Uterus (tissue), 4 donors: ENCODE measurements around the gene TBX2. TPM values are rescaled to one million over a fixed set of nuclear protein-coding genes. Genes with fewer than 3 reads are reported as not detected.
"Not testable (repeated sequence)": the region's sequence is repeated elsewhere in the genome, so short reads cannot be mapped to it uniquely, and the experiment has no call there.

Experiments used
- DNase-seq, 2 donors: peaks; one replicate each; pipeline ENCODE4 v3.0.0-alpha.2; 2019 to 2020
- H3K27ac ChIP-seq, 2 donors: fragments of 200-600 bp; sonication (generic); 1 replicate in 1 of 2; 2 replicates in 1 of 2; pipeline ENCODE4 v1.5.1; 2016 to 2018
- H3K27me3 ChIP-seq, 2 donors: fragments of 200-600 bp; sonication (generic); one replicate each; pipeline ENCODE4 v1.5.1; 2018 to 2019; ENCODE audit warnings: control low read depth in 1 of 2
- H3K36me3 ChIP-seq, 2 donors: fragments of 200-600 bp; sonication (generic); one replicate each; pipeline ENCODE4 v1.5.1; 2019; ENCODE audit warnings: control low read depth in 1 of 2
- H3K4me1 ChIP-seq, 2 donors: fragments of 200-600 bp; sonication (generic); one replicate each; pipeline ENCODE4 v1.5.1; 2018 to 2019; ENCODE audit warnings: control low read depth in 1 of 2
- H3K4me3 ChIP-seq, 2 donors: fragments of 200-600 bp; sonication (generic); 1 replicate in 1 of 2; 2 replicates in 1 of 2; pipeline ENCODE4 v1.5.1; 2018 to 2019; ENCODE audit warnings: mild to moderate bottlenecking in 1 of 2
- H3K9me3 ChIP-seq, 2 donors: fragments of 200-600 bp; sonication (generic); one replicate each; pipeline ENCODE4 v1.5.1; 2019; ENCODE audit warnings: control low read depth in 1 of 2
- CTCF ChIP-seq, 4 experiments: fragments of 200-600 bp in 2 of 4; fragments of 450-650 bp in 2 of 4; sonication (generic) in 2 of 4; IDR thresholded peaks; one replicate each; pipeline ENCODE4 v1.5.1; 2016 to 2019; ENCODE audit warnings: antibody characterized with exemption in 4 of 4, mild to moderate bottlenecking in 2 of 4, moderate library complexity in 1 of 4
- POLR2A ChIP-seq, 2 donors: fragments of 450-650 bp; IDR thresholded peaks; one replicate each; pipeline ENCODE4 v1.6.1; 2016; ENCODE audit warnings: antibody characterized with exemption in 2 of 2, mild to moderate bottlenecking in 1 of 2, moderate library complexity in 1 of 2
- intact Hi-C: fragments of 100-400 bp; cut with DNase I; formaldehyde crosslinking; loops from one replicate; pipeline ENCODE4 v1.15.1; 2023; ENCODE audit warnings: low total_unique reads
- total RNA-seq, 4 donors: library from RNA; depleted of rRNA in 3 of 4; stranded (reverse); fragments of >200 nt in 3 of 4; gene quantifications; one replicate each; pipeline versions ENCODE4 v1.1.0 to v1.2.4, GENCODE V29; 2014 to 2023
- donor health status: DM: yes; HTN: yes; CAD: no.

The TBX2 gene
- total RNA-seq, 4 donors from 2014 or later: 0.29 to 40.5 (median 27.4) TPM

GRCh38 chr17:61425682-61426481, 26.2 kb downstream of the TBX2 start:
- no peaks in the 10 kb centered on the region for H3K9me3 ChIP-seq
- no peak overlapping the region for H3K27ac ChIP-seq
- no peaks in the 10 kb centered on the region for H3K36me3 ChIP-seq
- intact Hi-C loops: no loop called here
- no peak for DNase-seq
- H3K4me3 ChIP-seq: no peak overlapping the region
- H3K4me1 ChIP-seq: no peaks in the 10 kb centered on the region
- H3K27me3 ChIP-seq: peaks cover 0 to 18% of the 10 kb centered on the region in 2 donors
- TF ChIP-seq POLR2A (IDR thresholded peaks at IDR 0.05) (no peak), CTCF (IDR thresholded peaks at IDR 0.05) (no peak)

GRCh38 chr17:61426482-61427304, 27.1 kb downstream of the TBX2 start:
- Histone ChIP-seq H3K9me3 (no peaks in the 10 kb centered on the region), H3K4me1 (no peaks in the 10 kb centered on the region), H3K36me3 (no peaks in the 10 kb centered on the region), H3K27me3 (peaks cover 0 to 18% of the 10 kb centered on the region in 2 donors), H3K27ac (no peak overlapping the region), H3K4me3 (no peak overlapping the region)
- intact Hi-C loops: no loop called here
- no peak for TF ChIP-seq POLR2A (IDR thresholded peaks at IDR 0.05)
- no peak for TF ChIP-seq CTCF (IDR thresholded peaks at IDR 0.05)
- DNase-seq: no peak

GRCh38 chr17:61427567-61427966, 27.9 kb downstream of the TBX2 start:
- Histone ChIP-seq H3K4me3 (no peak overlapping the region), H3K4me1 (no peaks in the 10 kb centered on the region), H3K27me3 (peaks cover 0 to 18% of the 10 kb centered on the region in 2 donors), H3K27ac (no peak overlapping the region), H3K36me3 (no peaks in the 10 kb centered on the region), H3K9me3 (no peaks in the 10 kb centered on the region)
- intact Hi-C loops: no loop called here
- no peak for TF ChIP-seq CTCF (IDR thresholded peaks at IDR 0.05)
- no peak for TF ChIP-seq POLR2A (IDR thresholded peaks at IDR 0.05)
- DNase-seq: no peak

- no peaks in the 10 kb centered on the region for H3K36me3 ChIP-seq
- no peaks in the 10 kb centered on the region for H3K4me1 ChIP-seq
- H3K4me3 ChIP-seq: no peak overlapping the region
- no peak for DNase-seq
- peaks cover 0 to 7% of the 10 kb centered on the region in 2 donors for H3K27me3 ChIP-seq
- TF ChIP-seq POLR2A (IDR thresholded peaks at IDR 0.05) (no peak), CTCF (IDR thresholded peaks at IDR 0.05) (no peak)
- no peak overlapping the region for H3K27ac ChIP-seq
- intact Hi-C loops: no loop called here
- no peaks in the 10 kb centered on the region for H3K9me3 ChIP-seq
These were observed 29.6 kb downstream of the TBX2 start for GRCh38 chr17:61429274-61429673.

- H3K27me3 ChIP-seq, H3K36me3 ChIP-seq, H3K4me1 ChIP-seq, H3K27ac ChIP-seq, DNase-seq, H3K4me3 ChIP-seq, H3K9me3 ChIP-seq, intact Hi-C loops: not testable (repeated sequence)
These were observed 30.2 kb downstream of the TBX2 start for GRCh38 chr17:61429831-61430230.
